ENCODE data around the gene CENPE.

DNA sequence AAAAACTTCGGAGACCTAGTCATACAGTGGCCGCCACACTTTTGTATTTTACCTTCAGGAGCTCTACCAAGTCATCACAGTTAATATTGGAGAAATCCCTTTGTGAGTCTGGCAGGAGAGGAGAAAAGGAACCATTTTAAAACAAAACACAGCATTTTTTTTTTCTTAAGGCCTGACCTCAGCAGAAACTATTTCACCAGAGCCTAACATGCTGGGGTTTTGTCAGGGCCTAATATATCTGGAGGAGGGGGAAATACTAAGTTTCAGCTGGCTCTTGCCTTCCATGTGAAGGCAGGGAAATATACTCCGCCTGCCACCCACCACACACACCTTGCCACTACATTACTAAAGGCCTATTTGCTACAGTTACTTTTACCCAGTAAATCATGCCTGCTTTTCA is 72.0 kb downstream of the CENPE start:
- TF ChIP-seq, protein P1, sequence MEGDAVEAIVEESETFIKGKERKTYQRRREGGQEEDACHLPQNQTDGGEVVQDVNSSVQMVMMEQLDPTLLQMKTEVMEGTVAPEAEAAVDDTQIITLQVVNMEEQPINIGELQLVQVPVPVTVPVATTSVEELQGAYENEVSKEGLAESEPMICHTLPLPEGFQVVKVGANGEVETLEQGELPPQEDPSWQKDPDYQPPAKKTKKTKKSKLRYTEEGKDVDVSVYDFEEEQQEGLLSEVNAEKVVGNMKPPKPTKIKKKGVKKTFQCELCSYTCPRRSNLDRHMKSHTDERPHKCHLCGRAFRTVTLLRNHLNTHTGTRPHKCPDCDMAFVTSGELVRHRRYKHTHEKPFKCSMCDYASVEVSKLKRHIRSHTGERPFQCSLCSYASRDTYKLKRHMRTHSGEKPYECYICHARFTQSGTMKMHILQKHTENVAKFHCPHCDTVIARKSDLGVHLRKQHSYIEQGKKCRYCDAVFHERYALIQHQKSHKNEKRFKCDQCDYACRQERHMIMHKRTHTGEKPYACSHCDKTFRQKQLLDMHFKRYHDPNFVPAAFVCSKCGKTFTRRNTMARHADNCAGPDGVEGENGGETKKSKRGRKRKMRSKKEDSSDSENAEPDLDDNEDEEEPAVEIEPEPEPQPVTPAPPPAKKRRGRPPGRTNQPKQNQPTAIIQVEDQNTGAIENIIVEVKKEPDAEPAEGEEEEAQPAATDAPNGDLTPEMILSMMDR (IDR thresholded peaks at IDR 0.05) = no peak
- no peak for TF ChIP-seq POLR2A (IDR thresholded peaks at IDR 0.05)

Measured in heart left ventricle (tissue), 13 donors.